GM21390 (cell line): ENCODE measurements around the gene VIP.

Experiments used
- ATAC-seq: cut with Tn5 transposase; IDR thresholded peaks from one replicate; pipeline ENCODE4 v1.9.1; 2021; ENCODE audit not compliant: unreplicated experiment

Gene VIP

GRCh38 chr6:152775428-152775827, 24.8 kb downstream of the VIP start:
- ATAC-seq, result no peak

- no peak for ATAC-seq
Observed at GRCh38 chr6:152776833-152777232, 26.2 kb downstream of the VIP start.

GRCh38 chr6:152783217-152783878, 32.8 kb downstream of the VIP start:
- no peak for ATAC-seq

- no peak for ATAC-seq
Observed at GRCh38 chr6:152794696-152795095, 44.1 kb downstream of the VIP start.

GRCh38 chr6:152804150-152804549, 53.6 kb downstream of the VIP start:
- ATAC-seq, result no peak
